GM18951 (cell line): ENCODE measurements around the gene HDAC11.

Experiments
- POLR2A ChIP-seq: IDR thresholded peaks from 4 replicates; pipeline ENCODE4 v1.6.1; 2011; ENCODE audit warnings: mild to moderate bottlenecking; ENCODE audit not compliant: insufficient read length, insufficient read depth; ENCODE audit errors: extremely low read depth
- in situ Hi-C: fragments of 300-500 bp; cut with MboI; formaldehyde crosslinking; loops from one replicate; pipeline ENCODE4 v1.12.0; 2022; ENCODE audit warnings: low sequenced_read_pairs, mixed read lengths, inconsistent platforms; ENCODE audit not compliant: unreplicated experiment

HDAC11 gene

GRCh38 chr3:13461169-13462124 is 18.7 kb upstream of the HDAC11 start:
- TF ChIP-seq POLR2A, result no peak
- in situ Hi-C loops, result loop anchor here (25.0 kb wide), 1 partner anchor 374 kb away; no protein-coding TSS in a partner anchor

DNA sequence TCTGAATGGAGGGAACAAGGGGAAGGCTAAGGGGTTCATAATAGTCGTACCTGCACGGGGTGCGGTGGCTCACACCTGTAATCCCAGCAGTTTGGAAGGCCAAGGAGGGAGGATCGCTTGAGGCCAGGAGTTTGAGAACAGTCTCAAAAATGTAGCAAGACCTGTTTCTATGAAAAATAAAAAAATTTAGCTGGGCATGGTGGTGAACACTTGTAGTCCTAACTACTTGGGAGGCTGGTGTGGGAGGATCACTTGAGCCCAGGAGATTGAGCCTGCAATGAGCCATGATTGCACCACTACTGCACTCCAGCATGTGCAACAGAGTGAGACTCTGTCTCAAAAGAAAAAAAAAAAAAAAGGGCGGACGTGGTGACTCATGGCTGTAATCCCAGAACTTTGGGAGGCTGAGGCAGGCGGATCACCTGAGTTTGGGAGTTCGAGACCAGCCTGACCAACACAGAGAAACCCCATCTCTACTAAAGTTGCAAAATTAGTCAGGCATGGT is 17.9 kb upstream of the HDAC11 start:
- in situ Hi-C loops, result loop anchor here (25.0 kb wide), 1 partner anchor 375 kb away; no protein-coding TSS in a partner anchor
- no peak for TF ChIP-seq POLR2A

DNA sequence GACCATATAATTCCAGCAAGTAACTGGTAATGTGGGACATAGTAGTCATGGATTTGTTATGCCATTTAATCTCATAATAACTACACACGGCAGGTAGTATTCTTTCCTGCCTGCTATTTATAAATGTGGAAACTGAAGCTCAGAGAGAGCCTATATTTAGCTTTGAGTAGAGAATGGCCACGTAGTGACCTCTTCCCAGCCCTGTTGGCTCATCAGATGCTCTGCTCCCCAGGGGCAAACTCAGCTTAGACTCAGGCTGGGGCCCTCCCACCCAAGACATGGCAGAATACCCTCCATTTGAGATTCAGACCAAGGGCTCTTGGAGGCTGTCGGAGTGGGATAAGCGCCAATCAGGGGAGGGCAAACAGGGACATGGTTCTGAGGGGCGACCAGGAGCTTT is 17.3 kb upstream of the HDAC11 start:
- in situ Hi-C loops, result loop anchor here (25.0 kb wide), 1 partner anchor 376 kb away; no protein-coding TSS in a partner anchor
- TF ChIP-seq POLR2A, result no peak

DNA sequence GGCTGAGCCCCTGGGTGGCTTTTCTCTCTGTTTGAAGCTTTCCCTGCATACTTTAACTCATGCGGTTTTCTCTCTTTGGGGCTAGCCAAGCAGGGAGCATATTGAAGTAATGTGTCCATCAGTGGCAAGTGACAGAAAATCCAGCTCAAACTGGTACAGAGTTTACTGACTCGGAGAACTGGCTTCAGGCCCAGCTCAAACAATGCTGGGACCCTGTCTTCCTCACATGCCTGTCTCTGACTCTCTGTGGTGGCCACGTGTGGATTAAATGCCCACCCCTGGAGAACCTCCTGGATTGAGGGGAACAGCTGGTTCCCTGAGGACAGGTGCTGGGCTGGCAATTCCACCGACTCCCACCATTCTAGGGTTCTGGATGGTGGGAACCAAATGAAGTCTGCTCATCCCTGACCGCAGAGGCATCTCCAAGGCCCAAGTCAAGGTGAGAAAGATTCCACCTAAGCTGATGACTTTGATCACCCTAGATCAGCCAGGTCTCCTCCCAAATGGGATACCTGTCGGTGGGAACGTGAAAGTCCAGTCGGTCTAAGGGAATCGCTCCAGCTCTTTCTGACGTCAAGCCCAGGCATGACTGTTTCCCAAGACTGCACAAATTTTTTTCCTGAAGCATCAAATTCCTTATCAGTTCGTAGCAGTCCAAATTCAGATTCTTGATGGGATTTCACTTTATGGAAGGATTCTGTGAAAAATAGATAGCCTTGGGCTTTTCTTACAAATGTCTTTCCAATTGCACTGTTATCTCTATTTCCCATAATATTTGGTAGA is 16.3 kb upstream of the HDAC11 start:
- in situ Hi-C loops, result loop anchor here (25.0 kb wide), 1 partner anchor 377 kb away; no protein-coding TSS in a partner anchor
- TF ChIP-seq POLR2A, result no peak

DNA sequence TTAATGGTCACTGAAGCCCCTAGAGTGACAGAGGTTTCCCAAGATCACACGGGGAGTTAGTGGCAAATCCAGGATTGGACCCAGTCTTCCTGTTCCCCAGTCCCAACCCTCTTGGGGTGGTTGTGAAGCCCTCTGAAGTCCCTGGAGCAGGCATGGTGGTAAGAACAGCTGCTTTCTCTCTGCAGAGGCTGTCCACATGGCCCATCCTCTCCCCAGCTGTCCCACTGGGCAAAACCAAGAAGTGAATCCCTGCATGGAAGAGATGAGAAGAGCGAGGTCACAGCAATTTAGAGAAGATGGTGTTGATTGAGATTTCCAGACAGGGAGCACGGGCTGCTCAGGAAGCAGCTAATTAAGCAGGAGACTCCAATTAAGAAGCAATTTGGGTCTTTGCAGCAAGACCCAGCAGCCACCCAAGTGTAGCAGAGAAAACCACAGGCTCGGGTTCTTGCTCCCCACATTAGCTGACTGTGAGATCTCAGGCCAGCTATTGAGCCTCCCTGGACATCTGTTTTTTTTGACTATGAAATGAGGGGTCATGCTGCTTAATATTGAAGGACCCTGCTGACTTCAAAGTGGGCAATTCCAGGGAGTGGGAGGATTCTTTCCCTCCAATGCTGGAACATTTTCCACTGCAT is 14.8 kb upstream of the HDAC11 start:
- no peak for TF ChIP-seq POLR2A
- in situ Hi-C loops, result loop anchor here (25.0 kb wide), 1 partner anchor 378 kb away; no protein-coding TSS in a partner anchor

DNA sequence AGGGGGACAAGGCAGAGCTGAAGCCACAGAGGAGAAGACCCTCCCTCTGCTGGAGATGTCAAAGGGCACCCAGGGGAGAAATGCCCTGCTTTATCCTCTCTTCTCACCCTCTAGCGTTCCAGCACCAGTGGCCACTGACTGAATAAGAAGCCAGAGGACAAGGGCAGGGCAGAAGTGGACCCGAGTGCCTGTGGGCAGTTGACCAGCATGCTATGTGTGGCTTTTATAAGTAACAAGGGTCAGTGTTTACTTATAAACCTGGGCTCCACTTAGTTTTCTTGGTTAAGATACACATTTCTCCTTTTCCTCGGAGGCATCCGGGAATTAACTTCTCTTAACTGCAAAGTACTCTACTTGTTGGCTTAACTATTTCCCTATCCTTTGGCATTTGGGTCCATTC is 13.3 kb upstream of the HDAC11 start:
- TF ChIP-seq POLR2A, result no peak
- in situ Hi-C loops, result loop anchor here (25.0 kb wide), 1 partner anchor 379 kb away; no protein-coding TSS in a partner anchor

- in situ Hi-C loops, result loop anchor here (25.0 kb wide), 1 partner anchor 384 kb away; no protein-coding TSS in a partner anchor
- TF ChIP-seq POLR2A, result no peak
Measured at GRCh38 chr3:13470894-13471574, 9.1 kb upstream of the HDAC11 start.

DNA sequence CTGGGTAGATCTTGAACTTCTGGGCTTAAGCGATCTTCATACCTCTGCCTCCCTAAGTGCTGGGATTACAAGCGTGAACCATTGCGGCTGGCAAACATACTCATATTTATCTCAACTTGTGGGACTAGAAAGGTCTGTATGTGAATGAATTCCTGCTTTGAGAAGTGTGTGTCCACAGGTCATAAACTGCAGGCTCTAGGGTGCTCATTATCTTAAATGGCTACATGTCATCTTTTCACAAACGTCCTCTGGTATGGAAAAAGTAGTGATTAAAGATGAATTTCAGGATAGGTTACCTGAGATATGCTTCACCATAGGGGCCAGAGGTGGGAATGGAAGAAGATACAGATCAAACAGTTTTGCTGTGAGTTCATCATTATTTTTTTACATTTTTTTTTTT is 7.8 kb upstream of the HDAC11 start:
- in situ Hi-C loops, result loop anchor here (25.0 kb wide), 1 partner anchor 385 kb away; no protein-coding TSS in a partner anchor
- TF ChIP-seq POLR2A, result no peak

DNA sequence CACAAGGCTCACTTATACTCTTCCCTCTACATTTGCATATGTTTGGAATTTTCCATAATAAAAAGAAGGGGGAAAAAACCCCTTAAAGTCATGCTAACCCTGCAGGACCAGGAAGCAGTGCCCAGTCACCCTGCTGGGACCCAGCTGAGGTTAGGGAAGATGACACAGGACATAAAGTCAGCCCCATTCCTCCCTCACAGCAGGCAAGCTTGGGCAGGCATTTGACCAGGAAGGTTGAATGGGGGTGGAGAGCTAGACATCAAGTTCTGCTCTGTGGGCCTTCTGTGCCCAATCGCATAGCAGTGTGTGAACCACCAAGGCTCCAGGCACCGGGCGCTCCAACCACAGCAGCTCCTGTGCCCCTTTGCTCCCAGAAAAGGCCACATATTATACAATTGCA is 7.1 kb upstream of the HDAC11 start:
- TF ChIP-seq POLR2A, result no peak
- in situ Hi-C loops, result loop anchor here (25.0 kb wide), 1 partner anchor 386 kb away; no protein-coding TSS in a partner anchor

GRCh38 chr3:13474021-13474420 is 6.1 kb upstream of the HDAC11 start:
- in situ Hi-C loops, result loop anchor here (25.0 kb wide), 1 partner anchor 387 kb away; no protein-coding TSS in a partner anchor
- TF ChIP-seq POLR2A, result no peak

- TF ChIP-seq POLR2A, result no peak
- in situ Hi-C loops, result loop anchor here (25.0 kb wide), 1 partner anchor 388 kb away; no protein-coding TSS in a partner anchor
Measured at GRCh38 chr3:13474776-13475303, 5.3 kb upstream of the HDAC11 start.
